ENCODE measurements around the gene DUOXA2. TPM values are rescaled to one million over a fixed set of nuclear protein-coding genes. Genes with fewer than 3 reads are reported as not detected.

DUOXA2 gene
- total RNA-seq, 2 donors from 2014 or later: not detected

DNA sequence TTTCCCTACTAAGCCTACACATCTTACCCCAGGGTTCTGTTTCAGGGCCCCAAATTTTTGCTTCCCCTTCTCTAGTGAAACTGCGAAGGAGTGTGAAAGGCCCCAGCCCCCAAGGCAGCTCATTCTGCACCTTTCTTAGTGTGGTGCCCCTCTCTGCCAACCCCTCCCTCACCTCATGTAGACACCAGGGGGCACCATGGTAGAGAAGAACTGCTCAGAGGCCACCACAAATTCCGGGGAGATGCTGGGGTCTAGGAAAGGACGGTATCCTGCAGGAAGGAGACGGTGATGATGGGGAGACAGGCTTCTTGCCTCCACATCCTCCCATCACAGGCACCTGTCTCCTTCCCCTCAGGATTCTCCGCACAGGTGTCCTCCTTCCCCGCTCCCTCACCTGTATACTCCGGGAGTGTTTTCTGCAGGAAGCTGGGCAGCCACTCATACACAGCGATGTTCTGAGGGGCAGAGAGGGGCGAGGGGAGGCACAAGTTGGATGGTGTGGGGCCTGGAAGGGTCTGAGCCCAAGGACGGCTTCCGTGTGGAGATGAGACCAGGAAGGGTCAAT, 3.8 kb upstream of the DUOXA2 start:
- no peaks in the 10 kb centered on the region for H3K36me3 ChIP-seq
- H3K27me3 ChIP-seq (replicated peaks; ENCODE audit: insufficient read depth): peaks cover 8% of the 10 kb centered on the region
- DNase-seq (ENCODE audit: low spot score) (no peak), ATAC-seq (ENCODE audit: insufficient number of reproducible peaks, low FRiP score, low read depth) (no peak)
- no peak overlapping the region for H3K27ac ChIP-seq
- H3K4me1 ChIP-seq (ENCODE audit: control insufficient read depth in 1 of 2, low read depth in 2 of 2): peaks cover 10 to 30% of the 10 kb centered on the region in 2 donors
- TF ChIP-seq, protein P1, sequence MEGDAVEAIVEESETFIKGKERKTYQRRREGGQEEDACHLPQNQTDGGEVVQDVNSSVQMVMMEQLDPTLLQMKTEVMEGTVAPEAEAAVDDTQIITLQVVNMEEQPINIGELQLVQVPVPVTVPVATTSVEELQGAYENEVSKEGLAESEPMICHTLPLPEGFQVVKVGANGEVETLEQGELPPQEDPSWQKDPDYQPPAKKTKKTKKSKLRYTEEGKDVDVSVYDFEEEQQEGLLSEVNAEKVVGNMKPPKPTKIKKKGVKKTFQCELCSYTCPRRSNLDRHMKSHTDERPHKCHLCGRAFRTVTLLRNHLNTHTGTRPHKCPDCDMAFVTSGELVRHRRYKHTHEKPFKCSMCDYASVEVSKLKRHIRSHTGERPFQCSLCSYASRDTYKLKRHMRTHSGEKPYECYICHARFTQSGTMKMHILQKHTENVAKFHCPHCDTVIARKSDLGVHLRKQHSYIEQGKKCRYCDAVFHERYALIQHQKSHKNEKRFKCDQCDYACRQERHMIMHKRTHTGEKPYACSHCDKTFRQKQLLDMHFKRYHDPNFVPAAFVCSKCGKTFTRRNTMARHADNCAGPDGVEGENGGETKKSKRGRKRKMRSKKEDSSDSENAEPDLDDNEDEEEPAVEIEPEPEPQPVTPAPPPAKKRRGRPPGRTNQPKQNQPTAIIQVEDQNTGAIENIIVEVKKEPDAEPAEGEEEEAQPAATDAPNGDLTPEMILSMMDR (IDR thresholded peaks at IDR 0.05): no peak
- H3K4me3 ChIP-seq: no peak overlapping the region
- H3K9me3 ChIP-seq: no peaks in the 10 kb centered on the region

GRCh38 chr15:45111390-45112142, 2.6 kb upstream of the DUOXA2 start:
- Histone ChIP-seq H3K27ac (no peak overlapping the region), H3K27me3 (replicated peaks; ENCODE audit: insufficient read depth) (peaks cover 16% of the 10 kb centered on the region), H3K36me3 (no peaks in the 10 kb centered on the region), H3K9me3 (no peaks in the 10 kb centered on the region), H3K4me3 (no peak overlapping the region), H3K4me1 (ENCODE audit: control insufficient read depth in 1 of 2, low read depth in 2 of 2) (peaks cover 12 to 34% of the 10 kb centered on the region in 2 donors)
- ATAC-seq (ENCODE audit: insufficient number of reproducible peaks, low FRiP score, low read depth): no peak
- TF ChIP-seq, protein P1 (IDR thresholded peaks at IDR 0.05): no peak
- no peak for DNase-seq (ENCODE audit: low spot score)

DNA sequence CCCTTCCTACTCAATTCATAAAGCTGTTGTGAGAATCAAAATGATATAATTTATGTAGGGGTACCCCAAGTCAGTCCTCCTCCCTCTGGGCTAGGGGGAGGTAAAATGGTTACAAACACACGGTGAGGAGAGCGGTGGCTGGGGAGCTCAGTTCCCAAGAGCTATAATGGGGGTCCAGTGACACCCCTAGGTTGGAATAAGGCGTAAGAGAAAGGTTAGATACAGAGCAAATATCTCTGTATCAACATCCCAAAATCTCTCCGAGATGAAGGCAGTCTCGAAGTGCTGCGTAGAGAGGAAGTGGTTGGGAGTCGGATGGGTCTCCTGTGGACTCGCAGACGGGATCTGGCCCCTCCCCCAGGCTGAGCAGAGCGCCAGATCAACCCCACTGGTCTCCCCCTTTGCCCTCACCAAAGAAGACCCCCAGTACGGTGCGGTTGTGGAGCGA, 2.0 kb upstream of the DUOXA2 start:
- H3K9me3 ChIP-seq: no peaks in the 10 kb centered on the region
- peaks cover 18 to 40% of the 10 kb centered on the region in 2 donors for H3K4me1 ChIP-seq (ENCODE audit: control insufficient read depth in 1 of 2, low read depth in 2 of 2)
- TF ChIP-seq, protein P1 (IDR thresholded peaks at IDR 0.05): no peak
- H3K4me3 ChIP-seq: peak overlapping the region; percentile 53
- H3K27ac ChIP-seq: no peak overlapping the region
- no peak for DNase-seq (ENCODE audit: low spot score)
- peaks cover 17% of the 10 kb centered on the region for H3K27me3 ChIP-seq (replicated peaks; ENCODE audit: insufficient read depth)
- no peaks in the 10 kb centered on the region for H3K36me3 ChIP-seq
- no peak for ATAC-seq (ENCODE audit: insufficient number of reproducible peaks, low FRiP score, low read depth)

DNA sequence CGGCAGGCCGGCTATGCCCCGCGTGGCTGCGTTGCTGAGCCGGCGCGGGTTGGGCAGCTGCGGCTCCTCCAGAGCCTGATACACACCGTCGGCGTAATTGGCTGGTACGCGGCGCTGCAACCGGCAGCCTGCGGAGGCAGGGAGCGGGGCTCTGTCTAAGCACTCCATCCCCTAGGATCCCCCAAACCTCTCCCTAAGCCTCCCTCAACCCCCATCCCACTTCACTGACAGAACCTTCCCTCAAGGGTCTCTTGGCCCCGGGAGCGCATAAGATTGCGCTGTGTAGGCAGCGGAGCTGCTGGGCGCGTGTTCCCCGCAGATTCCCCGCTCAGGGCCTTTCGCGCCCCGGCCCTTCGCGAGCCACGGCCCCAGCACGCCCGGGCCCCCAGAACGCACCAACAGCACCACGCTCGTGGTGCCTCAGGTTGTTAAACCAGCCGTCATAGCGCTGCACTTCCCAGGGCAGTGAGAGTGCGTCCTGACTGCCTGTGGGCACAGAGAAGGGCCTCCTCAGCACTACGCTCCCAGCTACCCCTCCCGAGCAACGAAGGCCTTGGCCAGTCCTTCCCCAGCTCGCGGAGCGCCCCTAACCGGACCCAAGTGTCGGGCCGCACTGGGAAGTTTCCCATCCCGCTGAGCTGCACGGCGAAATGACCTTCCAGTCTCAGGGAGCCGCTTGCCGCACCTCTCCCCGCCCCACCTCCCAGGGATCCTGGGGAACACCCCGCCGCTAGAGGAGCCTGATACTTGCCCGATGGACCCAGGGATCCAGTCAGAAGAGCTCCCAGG, 1.3 kb upstream of the DUOXA2 start:
- Histone ChIP-seq H3K4me1 (ENCODE audit: control insufficient read depth in 1 of 2, low read depth in 2 of 2) (peaks cover 19 to 46% of the 10 kb centered on the region in 2 donors), H3K36me3 (no peaks in the 10 kb centered on the region), H3K27ac (no peak overlapping the region), H3K4me3 (peak overlapping the region; percentile 53), H3K27me3 (replicated peaks; ENCODE audit: insufficient read depth) (peaks cover 17% of the 10 kb centered on the region), H3K9me3 (no peaks in the 10 kb centered on the region)
- TF ChIP-seq, protein P1 (IDR thresholded peaks at IDR 0.05): no peak
- ATAC-seq (ENCODE audit: insufficient number of reproducible peaks, low FRiP score, low read depth): no peak
- DNase-seq (ENCODE audit: low spot score): no peak
